SW480 (cell line): Measurements from ENCODE around the gene ADGRV1.
"Not testable (repeated sequence)": the region's sequence is repeated elsewhere in the genome, so short reads cannot be mapped to it uniquely, and the experiment has no call there.

Experiments used
- DNase-seq: peaks from one replicate; pipeline ENCODE4 v3.0.0-alpha.2; 2016; ENCODE audit warnings: low spot score

The ADGRV1 gene

GRCh38 chr5:90739567-90739966 is 181.0 kb downstream of the ADGRV1 start:
- no peak for DNase-seq

- DNase-seq = no peak
These were observed 181.7 kb downstream of the ADGRV1 start for GRCh38 chr5:90740244-90740799.

- DNase-seq = no peak
These were observed 182.5 kb downstream of the ADGRV1 start for GRCh38 chr5:90741022-90741564.

GRCh38 chr5:90746119-90746518 is 187.5 kb downstream of the ADGRV1 start:
- DNase-seq = no peak

GRCh38 chr5:90747175-90747574 is 188.6 kb downstream of the ADGRV1 start:
- peak; percentile 85 for DNase-seq

GRCh38 chr5:90747693-90748092 is 189.1 kb downstream of the ADGRV1 start:
- peak; percentile 36 for DNase-seq

GRCh38 chr5:90759119-90759518 is 200.5 kb downstream of the ADGRV1 start:
- no peak for DNase-seq

- DNase-seq = no peak
These were observed 209.1 kb downstream of the ADGRV1 start for GRCh38 chr5:90767710-90768109.

GRCh38 chr5:90770006-90770541 is 211.5 kb downstream of the ADGRV1 start:
- not testable (repeated sequence) for DNase-seq

- DNase-seq = no peak
These were observed 219.4 kb downstream of the ADGRV1 start for GRCh38 chr5:90777959-90778358.

GRCh38 chr5:90783460-90784333 is 225.1 kb downstream of the ADGRV1 start:
- DNase-seq = peak; percentile 51

GRCh38 chr5:90786756-90787155 is 228.2 kb downstream of the ADGRV1 start:
- DNase-seq = no peak

GRCh38 chr5:90792725-90793124 is 234.1 kb downstream of the ADGRV1 start:
- no peak for DNase-seq

GRCh38 chr5:90793183-90793582 is 234.6 kb downstream of the ADGRV1 start:
- DNase-seq = no peak

- not testable (repeated sequence) for DNase-seq
These were observed 238.3 kb downstream of the ADGRV1 start for GRCh38 chr5:90796919-90797318.

- not testable (repeated sequence) for DNase-seq
These were observed 241.5 kb downstream of the ADGRV1 start for GRCh38 chr5:90800082-90800481.

- DNase-seq = not testable (repeated sequence)
These were observed 241.9 kb downstream of the ADGRV1 start for GRCh38 chr5:90800515-90800914.

GRCh38 chr5:90802474-90803317 is 244.1 kb downstream of the ADGRV1 start:
- DNase-seq = peak; percentile 43

GRCh38 chr5:90803381-90803780 is 244.8 kb downstream of the ADGRV1 start:
- DNase-seq = no peak

GRCh38 chr5:90803876-90804275 is 245.3 kb downstream of the ADGRV1 start:
- DNase-seq = no peak

GRCh38 chr5:90807496-90807895 is 248.9 kb downstream of the ADGRV1 start:
- DNase-seq = no peak
